ENCODE data around the gene MED13. TPM values are rescaled to one million over a fixed set of nuclear protein-coding genes. Genes with fewer than 3 reads are reported as not detected.

Gene MED13
- total RNA-seq, 1 experiment from 2014 or later = 77.6 TPM

Other genes starting within 250 kb of the MED13 start
- gene BRIP1, start 201.8 kb downstream of the MED13 start, total RNA-seq (2022) = 17.3 and 18.3 TPM in 2 replicates
- 20.1 and 20.8 TPM in 2 replicates for gene INTS2, start 137.3 kb downstream of the MED13 start, total RNA-seq (2022)

Measured in Caco-2 (cell line).